HG02759 (cell line): Measurements from ENCODE around the gene CD276.
"Not testable (repeated sequence)": the region's sequence is repeated elsewhere in the genome, so short reads cannot be mapped to it uniquely, and the experiment has no call there.

Source experiments
- ATAC-seq: cut with Tn5 transposase; IDR thresholded peaks from one replicate; pipeline ENCODE4 v1.9.1; 2021; ENCODE audit warnings: mild to moderate bottlenecking, moderate library complexity; ENCODE audit not compliant: unreplicated experiment

CD276 gene

GRCh38 chr15:73709241-73709640 is 25.1 kb downstream of the CD276 start:
- ATAC-seq, result no peak

GRCh38 chr15:73709686-73710085 is 25.5 kb downstream of the CD276 start:
- ATAC-seq, result no peak

DNA sequence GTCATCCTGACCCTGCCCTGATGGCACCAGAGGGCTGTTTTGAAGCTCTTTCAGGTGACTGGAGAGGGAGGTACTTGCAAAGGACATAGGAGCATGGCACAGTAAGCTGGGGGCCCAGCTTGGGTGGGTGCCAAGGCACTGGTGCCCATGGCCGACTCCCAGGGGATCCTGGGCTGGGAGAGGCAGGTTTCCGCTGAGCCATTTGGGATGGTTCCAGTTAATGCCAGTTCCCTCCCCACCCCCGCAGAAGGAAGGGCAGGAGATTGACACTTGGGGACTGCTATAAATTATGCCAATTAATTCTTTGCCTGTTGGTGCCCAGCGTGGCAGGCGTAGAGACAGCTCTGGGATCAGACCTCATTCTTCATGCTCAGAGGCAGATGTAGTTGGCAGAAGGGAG is 26.1 kb downstream of the CD276 start:
- no peak for ATAC-seq

- ATAC-seq, result no peak
Observed at GRCh38 chr15:73711526-73711925, 27.3 kb downstream of the CD276 start.

DNA sequence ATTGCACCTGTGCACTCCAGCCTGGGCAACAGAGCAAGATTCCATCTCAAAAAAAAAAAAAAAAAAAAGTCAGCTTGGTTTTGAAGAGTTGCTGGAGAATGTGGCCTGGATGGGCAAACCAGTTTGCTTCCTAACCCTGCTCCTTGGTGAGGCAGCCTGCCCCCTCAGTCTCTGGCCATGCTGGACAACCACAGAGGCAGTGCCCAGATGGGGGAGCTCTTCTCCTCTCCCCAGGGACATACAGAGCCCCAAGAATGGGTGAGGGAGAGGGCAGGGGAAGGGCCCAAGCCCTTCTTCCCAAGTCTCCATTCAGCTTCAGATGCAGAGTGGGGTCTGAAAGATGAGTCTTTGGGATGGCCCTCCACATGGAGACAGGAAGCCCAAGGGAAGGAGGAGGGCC is 27.9 kb downstream of the CD276 start:
- no peak for ATAC-seq

GRCh38 chr15:73714695-73715301 is 30.6 kb downstream of the CD276 start:
- ATAC-seq, result no peak

GRCh38 chr15:73715417-73715816 is 31.2 kb downstream of the CD276 start:
- ATAC-seq, result no peak

DNA sequence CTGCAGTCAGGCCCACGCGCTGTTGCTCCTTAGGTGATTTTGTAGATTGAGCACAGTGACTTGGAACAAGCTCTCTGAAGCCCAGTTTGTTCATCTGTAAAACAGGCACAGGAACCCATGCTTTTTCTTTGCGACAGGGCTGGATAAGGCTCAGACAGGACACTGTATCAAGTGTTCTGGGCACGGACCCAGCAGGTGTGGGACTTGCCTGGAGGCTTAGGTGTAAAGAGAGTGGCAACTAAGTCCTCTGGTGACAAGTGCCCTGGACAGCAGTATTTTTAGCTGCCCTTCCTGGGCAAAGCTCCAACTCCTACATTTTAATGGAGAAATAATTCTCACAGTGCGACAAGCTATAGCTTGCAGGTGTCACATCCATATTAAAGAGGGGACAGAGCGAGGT is 32.2 kb downstream of the CD276 start:
- ATAC-seq, result no peak

- ATAC-seq, result no peak
Observed at GRCh38 chr15:73717206-73717605, 33.0 kb downstream of the CD276 start.

- ATAC-seq, result no peak
Observed at GRCh38 chr15:73717802-73718201, 33.6 kb downstream of the CD276 start.

DNA sequence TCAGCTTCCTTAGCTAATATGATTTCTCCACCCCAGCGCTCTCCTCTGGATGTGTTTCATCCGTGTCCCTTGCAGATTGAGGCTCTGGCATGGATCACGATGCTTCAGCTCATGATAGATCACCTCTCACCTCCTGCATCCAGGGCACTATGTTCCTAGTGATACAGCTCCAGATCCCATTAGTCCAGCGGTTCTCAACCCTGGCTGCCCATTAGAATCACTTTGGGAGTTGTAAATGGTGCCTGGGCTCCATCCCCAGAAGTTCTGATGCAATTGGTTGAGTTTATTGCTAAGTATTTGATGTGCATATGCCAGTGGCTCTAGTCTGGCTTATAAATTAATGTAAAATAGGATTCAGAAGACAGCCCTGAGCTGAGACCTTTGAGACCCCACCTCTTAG is 34.5 kb downstream of the CD276 start:
- no peak for ATAC-seq

- no peak for ATAC-seq
Observed at GRCh38 chr15:73722425-73722824, 38.2 kb downstream of the CD276 start.

DNA sequence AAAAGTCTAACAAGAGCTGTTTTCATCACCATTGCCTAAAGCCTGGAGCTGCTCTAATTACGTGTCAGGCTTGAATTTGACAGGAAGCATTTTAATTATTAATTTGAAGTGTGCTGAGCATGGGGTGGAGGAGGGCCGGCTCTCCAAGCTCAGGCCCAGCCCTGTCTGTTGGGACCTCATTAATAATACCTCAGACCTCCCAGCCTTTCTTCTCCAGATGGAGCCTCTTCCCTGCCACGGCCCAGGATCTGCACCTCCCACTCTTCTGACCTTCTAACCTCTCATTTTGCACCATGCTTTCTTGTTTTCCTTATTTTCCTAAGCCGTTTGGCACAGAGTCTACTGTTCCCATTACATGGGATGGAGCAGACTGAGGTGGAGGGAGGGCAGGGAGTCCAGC is 39.0 kb downstream of the CD276 start:
- no peak for ATAC-seq

- ATAC-seq, result no peak
Observed at GRCh38 chr15:73724212-73724611, 40.0 kb downstream of the CD276 start.

GRCh38 chr15:73727330-73727976 is 43.3 kb downstream of the CD276 start:
- ATAC-seq, result no peak

GRCh38 chr15:73732051-73732450 is 47.9 kb downstream of the CD276 start:
- not testable (repeated sequence) for ATAC-seq

DNA sequence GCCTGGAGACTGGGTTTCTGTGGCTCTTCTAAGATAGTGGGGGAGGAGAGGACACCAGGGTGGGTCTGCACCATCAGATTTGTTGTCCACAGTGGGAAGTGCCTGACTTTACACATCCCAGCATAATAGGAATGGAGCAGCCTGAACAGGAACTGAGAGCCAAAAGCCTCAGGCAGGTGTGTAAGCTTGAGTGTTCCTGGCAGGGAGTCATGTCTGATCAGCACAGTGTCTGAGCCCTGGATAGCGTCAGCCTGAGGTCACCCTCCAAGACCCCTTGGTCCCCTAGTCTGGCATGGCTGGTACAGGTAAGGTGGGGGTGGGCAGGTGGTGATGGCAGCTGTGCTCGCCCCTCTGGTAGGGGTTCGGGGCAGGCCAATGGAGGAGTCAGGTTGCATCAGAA is 48.7 kb downstream of the CD276 start:
- no peak for ATAC-seq

DNA sequence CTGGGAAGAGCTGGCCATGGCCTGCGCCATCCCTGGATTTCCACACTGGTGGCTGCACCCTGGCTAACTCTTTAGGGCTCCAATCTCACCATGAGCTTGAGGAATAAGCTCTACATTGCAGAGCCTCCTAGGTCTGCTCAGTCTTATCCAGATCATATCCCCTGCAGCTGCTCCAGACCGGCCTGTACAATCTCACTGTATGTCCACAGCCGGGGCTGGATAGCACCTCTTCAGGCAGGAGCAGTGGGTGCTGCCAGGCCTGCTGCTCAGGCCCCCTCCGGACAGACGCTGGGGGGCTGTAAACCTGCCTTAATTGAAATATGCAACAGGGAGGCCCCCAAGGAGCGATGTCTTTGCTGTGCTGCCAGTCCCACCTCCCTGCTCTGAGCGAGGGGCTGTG is 53.4 kb downstream of the CD276 start:
- ATAC-seq, result no peak

- no peak for ATAC-seq
Observed at GRCh38 chr15:73740152-73741048, 56.2 kb downstream of the CD276 start.

DNA sequence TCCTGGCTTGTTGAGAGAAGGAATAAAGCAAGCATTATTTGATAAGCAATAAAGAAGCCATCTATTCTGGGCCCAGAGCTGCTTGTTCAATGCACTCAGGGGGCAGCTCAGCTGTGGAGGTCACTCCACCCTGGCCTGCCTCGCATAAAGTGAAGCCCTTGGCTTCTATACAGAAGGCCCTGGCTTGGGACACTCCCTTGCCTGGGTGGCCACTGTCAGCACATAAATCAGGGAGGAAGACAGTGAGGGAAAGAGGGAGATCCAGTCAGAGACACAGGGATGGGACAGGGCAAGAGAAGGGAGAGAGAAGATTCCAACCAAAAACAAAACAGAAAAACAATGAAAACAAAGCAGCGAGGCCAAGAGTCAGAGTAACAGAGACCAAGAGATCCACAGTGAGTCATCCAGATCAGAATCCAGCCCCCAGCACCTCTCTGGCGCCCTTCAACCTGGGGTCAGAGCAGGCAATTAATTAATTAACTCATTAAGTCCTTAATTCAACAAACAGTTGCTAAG is 57.2 kb downstream of the CD276 start:
- ATAC-seq, result no peak

DNA sequence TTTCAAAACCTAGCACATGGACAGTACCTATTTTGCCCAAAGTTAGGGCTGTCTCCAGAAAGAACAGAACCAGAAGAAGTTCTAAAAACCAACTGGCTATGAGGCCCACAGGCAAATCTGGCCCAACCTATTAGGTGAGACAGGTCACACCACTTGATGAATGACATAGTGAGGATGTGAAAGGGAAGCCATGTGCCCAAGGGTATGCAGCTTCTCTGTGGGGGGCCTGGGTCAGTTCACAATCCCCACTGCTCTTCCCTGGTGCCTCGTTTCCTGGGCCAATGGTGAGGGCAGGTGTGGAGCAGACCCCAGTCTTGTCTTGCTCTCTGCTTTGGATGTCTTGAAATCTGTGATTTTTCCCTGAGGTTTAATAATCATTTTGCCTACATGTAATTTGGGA is 60.1 kb downstream of the CD276 start:
- no peak for ATAC-seq

GRCh38 chr15:73745073-73745472 is 60.9 kb downstream of the CD276 start:
- ATAC-seq, result no peak
